ENCODE measurements around the gene MRLN.
"Not testable (repeated sequence)": the region's sequence is repeated elsewhere in the genome, so short reads cannot be mapped to it uniquely, and the experiment has no call there.

MRLN gene

DNA sequence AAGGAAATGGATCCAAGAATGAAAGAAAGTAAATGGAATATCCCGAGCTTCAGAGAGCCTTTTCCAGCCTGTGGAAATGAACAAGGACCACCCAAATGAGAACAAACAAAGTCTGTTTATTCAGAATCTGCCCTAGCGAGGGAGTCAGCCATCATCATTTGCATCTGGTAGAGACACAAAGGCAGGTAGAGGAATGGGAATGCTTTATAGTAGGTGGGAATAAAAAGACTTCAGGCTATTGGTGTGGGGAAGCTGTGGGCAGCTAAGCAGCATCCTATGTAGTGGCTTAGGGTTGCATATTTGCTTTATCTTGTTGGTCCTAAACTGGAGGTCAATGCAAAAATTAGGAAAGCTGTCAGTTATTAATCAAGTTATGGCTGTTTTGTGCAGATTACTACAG lies 9.2 kb upstream of the MRLN start:
- Mint-ChIP-seq H3K4me1 (no peaks in the 10 kb centered on the region), H3K27me3 (peaks cover 8% of the 10 kb centered on the region), H3K36me3 (no peaks in the 10 kb centered on the region), H3K4me3 (no peak overlapping the region), H3K27ac (no peak overlapping the region), H3K9me3 (no peaks in the 10 kb centered on the region)

- peaks cover 2% of the 10 kb centered on the region for H3K27me3 Mint-ChIP-seq
- no peaks in the 10 kb centered on the region for H3K36me3 Mint-ChIP-seq
- H3K9me3 Mint-ChIP-seq, result no peaks in the 10 kb centered on the region
- no peak overlapping the region for H3K27ac Mint-ChIP-seq
- no peaks in the 10 kb centered on the region for H3K4me1 Mint-ChIP-seq
- H3K4me3 Mint-ChIP-seq, result no peak overlapping the region
These were observed 4.7 kb upstream of the MRLN start for GRCh38 chr10:59757966-59758365.

- Mint-ChIP-seq H3K9me3 (no peaks in the 10 kb centered on the region), H3K27me3 (peaks cover 7% of the 10 kb centered on the region), H3K4me3 (no peak overlapping the region)
These were observed 1.7 kb upstream of the MRLN start for GRCh38 chr10:59754951-59755350.

GRCh38 chr10:59752278-59752940 lies 846 bp downstream of the MRLN start:
- H3K27me3 Mint-ChIP-seq, result peaks cover 12% of the 10 kb centered on the region
- H3K36me3 Mint-ChIP-seq, result no peaks in the 10 kb centered on the region
- no peaks in the 10 kb centered on the region for H3K9me3 Mint-ChIP-seq
- H3K4me3 Mint-ChIP-seq, result no peak overlapping the region
- H3K4me1 Mint-ChIP-seq, result no peaks in the 10 kb centered on the region
- no peak overlapping the region for H3K27ac Mint-ChIP-seq

More at GRCh38 chr10:59754951-59755350, 1.7 kb upstream of the MRLN start:
- H3K4me1 Mint-ChIP-seq, result no peaks in the 10 kb centered on the region
- H3K36me3 Mint-ChIP-seq, result no peaks in the 10 kb centered on the region
- H3K27ac Mint-ChIP-seq, result no peak overlapping the region

GRCh38 chr10:59750155-59750945 lies 2.9 kb downstream of the MRLN start:
- peaks cover 14% of the 10 kb centered on the region for H3K27me3 Mint-ChIP-seq

DNA sequence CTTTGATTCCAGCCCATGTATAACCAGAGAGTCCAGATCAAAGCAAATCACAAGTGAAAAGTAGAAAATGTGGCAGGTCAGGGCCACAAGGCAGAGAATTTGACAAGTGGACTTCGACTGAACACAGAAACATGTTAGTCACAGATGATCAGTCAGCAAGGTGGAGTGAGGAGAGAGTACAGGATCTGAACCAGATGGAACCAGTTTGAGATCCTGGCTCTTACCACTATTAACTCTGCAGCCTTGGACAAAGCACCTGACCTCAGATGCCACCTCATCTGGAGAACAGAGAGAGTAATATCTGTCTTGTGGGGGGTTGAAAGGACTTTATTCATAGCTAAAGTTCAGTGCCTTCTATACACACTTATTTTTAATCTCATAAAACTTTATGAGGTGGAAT lies 4.4 kb downstream of the MRLN start:
- Mint-ChIP-seq H3K9me3 (no peaks in the 10 kb centered on the region), H3K36me3 (no peaks in the 10 kb centered on the region), H3K4me3 (no peak overlapping the region), H3K4me1 (no peaks in the 10 kb centered on the region), H3K27ac (no peak overlapping the region), H3K27me3 (peaks cover 14% of the 10 kb centered on the region)

More at GRCh38 chr10:59750155-59750945, 2.9 kb downstream of the MRLN start:
- no peaks in the 10 kb centered on the region for H3K9me3 Mint-ChIP-seq
- no peak overlapping the region for H3K4me3 Mint-ChIP-seq
- no peaks in the 10 kb centered on the region for H3K36me3 Mint-ChIP-seq
- no peaks in the 10 kb centered on the region for H3K4me1 Mint-ChIP-seq
- no peak overlapping the region for H3K27ac Mint-ChIP-seq

DNA sequence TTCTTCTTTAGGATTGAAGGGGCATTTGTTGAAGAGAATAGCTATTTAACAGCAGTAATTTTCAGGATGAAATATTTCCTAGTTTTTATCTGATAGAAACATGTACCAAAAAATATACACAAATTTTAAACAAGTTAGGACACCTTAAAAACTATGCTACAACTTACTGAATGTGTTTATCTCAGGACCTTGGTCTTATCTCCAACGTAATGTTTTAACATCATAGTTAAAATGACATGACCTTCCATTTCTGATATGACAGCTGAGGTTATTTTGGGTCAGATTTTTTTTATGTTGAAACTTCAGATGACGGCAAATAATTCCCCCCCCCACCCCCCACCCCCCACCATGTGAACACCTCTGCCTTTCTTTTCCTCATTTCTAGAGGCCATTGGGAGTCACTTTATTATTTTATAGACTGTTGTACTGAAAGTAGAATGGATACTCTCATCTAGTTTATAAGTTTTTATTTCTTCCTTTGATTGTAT lies 8.0 kb downstream of the MRLN start:
- H3K27me3 Mint-ChIP-seq, result peaks cover 9% of the 10 kb centered on the region
- no peak overlapping the region for H3K4me3 Mint-ChIP-seq
- no peaks in the 10 kb centered on the region for H3K36me3 Mint-ChIP-seq
- H3K27ac Mint-ChIP-seq, result no peak overlapping the region
- H3K4me1 Mint-ChIP-seq, result no peaks in the 10 kb centered on the region
- no peaks in the 10 kb centered on the region for H3K9me3 Mint-ChIP-seq

DNA sequence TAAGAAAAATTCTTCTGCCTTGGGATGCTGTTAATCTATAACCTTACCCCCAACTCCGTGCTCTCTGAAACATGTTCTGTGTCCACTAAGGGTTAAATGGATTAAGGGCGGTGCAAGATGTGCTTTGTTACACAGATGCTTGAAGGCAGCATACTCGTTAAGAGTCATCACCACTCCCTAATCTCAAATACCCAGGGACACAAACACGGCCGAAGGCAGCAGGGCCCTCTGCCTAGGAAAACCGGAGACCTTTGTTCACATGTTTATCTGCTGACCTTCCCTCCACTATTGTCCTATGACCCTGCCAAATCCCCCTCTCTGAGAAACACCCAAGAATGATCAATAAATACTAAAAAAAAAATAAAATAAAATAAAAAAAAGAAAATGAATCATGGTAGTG lies 8.5 kb downstream of the MRLN start:
- not testable (repeated sequence) for H3K4me3 Mint-ChIP-seq, H3K4me1 Mint-ChIP-seq, H3K27ac Mint-ChIP-seq, H3K9me3 Mint-ChIP-seq, H3K36me3 Mint-ChIP-seq, H3K27me3 Mint-ChIP-seq

GRCh38 chr10:59744156-59744555 lies 9.1 kb downstream of the MRLN start:
- not testable (repeated sequence) for H3K27ac Mint-ChIP-seq, H3K9me3 Mint-ChIP-seq, H3K27me3 Mint-ChIP-seq, H3K4me3 Mint-ChIP-seq, H3K36me3 Mint-ChIP-seq, H3K4me1 Mint-ChIP-seq

- Mint-ChIP-seq H3K4me1 (no peaks in the 10 kb centered on the region), H3K36me3 (no peaks in the 10 kb centered on the region), H3K27ac (no peak overlapping the region), H3K9me3 (no peaks in the 10 kb centered on the region), H3K27me3 (peaks cover 6% of the 10 kb centered on the region), H3K4me3 (no peak overlapping the region)
These were observed 11.7 kb downstream of the MRLN start for GRCh38 chr10:59741583-59741982.

DNA sequence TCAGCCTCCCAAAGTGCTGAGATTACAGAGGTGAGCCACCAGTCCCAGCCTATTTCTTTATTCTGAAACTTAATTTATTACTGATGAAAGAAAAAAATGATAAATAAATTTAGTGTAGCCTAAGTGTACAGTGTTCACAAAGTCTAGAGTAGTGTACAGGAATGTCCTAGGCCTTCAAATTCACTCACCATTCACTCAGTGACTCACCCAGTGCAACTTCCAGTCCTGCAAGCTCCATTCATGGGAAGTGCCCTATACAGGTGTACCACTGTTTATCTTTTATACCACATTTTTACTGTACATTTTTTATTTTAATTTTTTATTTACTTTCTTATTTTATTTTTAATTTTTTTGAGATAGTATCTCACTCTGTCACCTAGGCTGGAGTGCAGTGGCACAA lies 12.2 kb downstream of the MRLN start:
- H3K27me3 Mint-ChIP-seq, result peaks cover 6% of the 10 kb centered on the region
- H3K27ac Mint-ChIP-seq, result no peak overlapping the region
- no peaks in the 10 kb centered on the region for H3K36me3 Mint-ChIP-seq
- no peaks in the 10 kb centered on the region for H3K9me3 Mint-ChIP-seq
- H3K4me3 Mint-ChIP-seq, result no peak overlapping the region
- H3K4me1 Mint-ChIP-seq, result no peaks in the 10 kb centered on the region

GRCh38 chr10:59736749-59737148 lies 16.5 kb downstream of the MRLN start:
- Mint-ChIP-seq H3K36me3 (no peaks in the 10 kb centered on the region), H3K9me3 (no peaks in the 10 kb centered on the region), H3K4me1 (no peaks in the 10 kb centered on the region), H3K27me3 (peaks cover 8% of the 10 kb centered on the region), H3K4me3 (no peak overlapping the region), H3K27ac (no peak overlapping the region)

GRCh38 chr10:59735296-59735695 lies 18.0 kb downstream of the MRLN start:
- no peak overlapping the region for H3K27ac Mint-ChIP-seq
- peaks cover 7% of the 10 kb centered on the region for H3K27me3 Mint-ChIP-seq
- H3K36me3 Mint-ChIP-seq, result no peaks in the 10 kb centered on the region
- no peaks in the 10 kb centered on the region for H3K4me1 Mint-ChIP-seq
- no peak overlapping the region for H3K4me3 Mint-ChIP-seq
- no peaks in the 10 kb centered on the region for H3K9me3 Mint-ChIP-seq

DNA sequence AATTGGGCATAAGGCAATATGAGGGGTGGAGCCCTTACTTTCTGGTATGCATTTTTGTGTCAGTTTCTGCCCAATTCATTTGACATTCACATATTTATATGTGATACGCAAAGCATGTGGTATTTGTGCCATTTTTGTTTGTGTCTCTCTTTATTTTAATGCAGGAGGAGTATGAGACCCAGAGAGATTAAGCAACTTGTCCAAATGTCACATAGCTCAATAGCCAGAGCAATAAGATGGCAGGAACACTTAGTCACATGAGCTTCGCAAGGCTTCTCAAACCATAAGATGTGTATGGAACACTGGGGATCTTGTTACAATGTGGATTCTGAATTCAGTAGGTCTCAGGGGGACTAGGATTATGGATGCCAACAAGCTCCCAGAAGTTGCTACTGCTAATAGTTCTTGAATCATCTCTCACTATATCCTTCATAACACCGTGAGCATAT lies 19.2 kb downstream of the MRLN start:
- no peak overlapping the region for H3K27ac Mint-ChIP-seq
- H3K27me3 Mint-ChIP-seq, result peaks cover 7% of the 10 kb centered on the region
- no peak overlapping the region for H3K4me3 Mint-ChIP-seq
- no peaks in the 10 kb centered on the region for H3K36me3 Mint-ChIP-seq
- H3K4me1 Mint-ChIP-seq, result no peaks in the 10 kb centered on the region
- no peaks in the 10 kb centered on the region for H3K9me3 Mint-ChIP-seq

- not testable (repeated sequence) for H3K27ac Mint-ChIP-seq, H3K36me3 Mint-ChIP-seq, H3K4me3 Mint-ChIP-seq, H3K9me3 Mint-ChIP-seq, H3K27me3 Mint-ChIP-seq, H3K4me1 Mint-ChIP-seq
These were observed 19.8 kb downstream of the MRLN start for GRCh38 chr10:59733321-59734013.

DNA sequence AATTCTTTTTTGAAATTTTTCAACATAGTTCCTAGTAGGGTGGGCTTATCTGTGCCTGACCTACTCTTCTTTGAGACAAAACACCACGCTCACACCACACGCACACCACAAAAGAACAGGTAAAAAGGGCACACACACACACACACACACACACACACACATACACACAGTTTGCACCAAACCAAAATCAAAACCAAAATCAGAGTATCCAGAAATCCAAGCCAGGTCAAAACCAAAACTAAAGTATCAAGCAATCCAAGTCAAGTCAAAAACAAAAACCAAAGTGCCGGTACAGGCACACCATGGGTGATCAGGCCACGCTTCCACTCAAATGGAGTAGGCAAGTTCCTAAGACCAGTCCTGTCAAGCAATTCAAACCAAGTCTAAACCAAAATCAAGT lies 20.4 kb downstream of the MRLN start:
- H3K9me3 Mint-ChIP-seq, H3K4me1 Mint-ChIP-seq, H3K27me3 Mint-ChIP-seq, H3K27ac Mint-ChIP-seq, H3K36me3 Mint-ChIP-seq, H3K4me3 Mint-ChIP-seq: not testable (repeated sequence)
